SU-DHL-6 (cell line): Measurements from ENCODE around the gene BEST3.

Experiments used
- CTCF ChIP-seq: fragments of 200-600 bp; sonication (generic); IDR thresholded peaks from one replicate; pipeline ENCODE4 v1.5.1; 2017; ENCODE audit warnings: antibody characterized with exemption, mild to moderate bottlenecking, low read length, moderate library complexity; ENCODE audit not compliant: insufficient read depth, poor library complexity, severe bottlenecking
- EZH2phosphoT487 ChIP-seq: fragments of 200-600 bp; sonication (generic), shearing (Covaris generic); conservative IDR thresholded peaks from 2 replicates; pipeline ENCODE4 v1.6.1; 2018; ENCODE audit warnings: mild to moderate bottlenecking, antibody characterized with exemption, low read length, moderate library complexity, mixed read lengths

GRCh38 chr12:69703146-69703642 is 4.1 kb upstream of the BEST3 start:
- TF ChIP-seq CTCF = no peak
- no peak for TF ChIP-seq EZH2phosphoT487
